ENCODE data around the gene ELF4.
A peak's percentile ranks its signal among the peaks of the same experiment; 100 is the strongest.
"Not testable (repeated sequence)": the region's sequence is repeated elsewhere in the genome, so short reads cannot be mapped to it uniquely, and the experiment has no call there.

Gene ELF4

DNA sequence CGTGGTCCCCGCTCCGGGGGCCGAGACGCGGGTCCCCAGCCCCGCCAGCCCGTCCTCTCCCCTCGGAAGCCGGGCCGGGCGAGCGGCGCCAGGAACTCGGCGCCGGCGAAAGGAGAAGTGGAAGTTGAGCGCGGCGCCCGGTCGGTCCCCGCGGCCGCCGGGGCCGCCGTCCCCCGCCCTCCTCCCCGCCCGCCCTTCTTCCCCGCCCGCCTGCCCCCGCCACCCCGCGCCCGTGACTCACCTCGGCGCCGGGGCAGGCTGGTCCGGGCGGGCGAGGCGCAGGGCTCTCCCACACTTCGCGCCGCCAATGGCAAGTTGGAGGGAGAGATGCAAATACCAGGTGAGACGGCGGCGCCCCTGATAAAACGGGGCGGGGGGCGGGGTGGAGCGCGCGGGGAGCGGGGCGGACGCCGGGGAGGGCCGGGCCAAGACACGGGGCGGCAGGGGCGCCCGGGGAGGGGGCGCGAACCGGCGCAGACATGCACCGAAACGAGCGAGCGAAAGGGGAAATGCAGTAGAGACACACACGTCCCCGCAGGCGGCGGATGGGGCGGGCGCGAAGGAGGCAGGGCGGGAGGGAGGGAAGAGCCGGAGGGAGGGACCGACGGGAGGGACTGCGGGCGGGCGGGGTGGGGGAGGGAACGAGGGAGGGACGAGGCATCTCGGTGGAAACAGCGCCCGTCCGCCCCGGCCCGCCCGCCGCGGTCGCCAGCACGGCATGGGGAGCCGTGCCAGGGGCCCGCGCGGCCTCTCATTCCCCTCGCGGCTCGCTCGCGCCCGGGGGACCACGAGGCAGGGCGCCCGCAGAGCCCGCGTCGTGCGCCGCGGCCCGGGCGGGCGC is at the start of gene ELF4:
ELF4 (minus strand) TSS at position 119 of the 841 bp plus-strand sequence. CDS start 29,167 bp downstream, outside the sequence.
- peak; percentile 52 for DNase-seq

DNA sequence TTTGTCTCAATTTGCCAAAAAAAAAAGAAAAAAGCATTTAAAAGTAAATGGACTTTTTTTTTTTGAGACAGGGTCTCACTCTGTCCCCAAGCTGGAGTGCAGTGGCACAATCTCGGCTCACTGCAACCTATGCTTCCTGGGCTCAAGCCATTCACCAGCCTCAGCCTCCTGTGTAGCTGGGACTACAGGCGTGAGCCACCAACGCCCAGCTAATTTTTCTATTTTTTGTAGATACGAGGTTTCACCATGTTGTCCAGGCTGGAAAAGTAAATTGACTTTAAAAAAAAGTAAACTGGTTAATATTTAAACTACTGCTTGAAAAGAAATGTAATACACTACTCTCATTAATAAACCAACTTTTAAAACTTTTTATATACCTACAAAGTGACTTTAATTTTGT is 49.5 kb upstream of the ELF4 start:
- DNase-seq = no peak

DNA sequence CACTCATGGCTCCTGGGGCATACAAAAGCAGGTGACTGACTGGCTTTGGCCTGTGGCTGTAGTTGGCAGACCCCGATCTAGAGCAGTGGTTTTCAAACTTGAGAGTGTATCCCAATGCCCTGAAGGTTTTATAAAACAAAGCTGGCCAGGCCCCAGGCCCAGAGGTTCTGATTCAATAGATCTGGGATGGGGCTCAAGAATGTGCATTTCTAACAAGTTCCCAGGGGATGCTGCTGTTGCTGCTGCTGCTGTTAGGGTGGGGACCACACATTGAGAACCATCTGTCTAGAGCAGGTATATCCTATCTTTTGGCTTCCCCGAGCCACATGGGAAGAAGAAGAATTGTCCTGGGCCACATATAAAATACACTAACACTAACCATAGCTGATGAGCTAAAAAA is 48.0 kb upstream of the ELF4 start:
- DNase-seq = no peak

DNA sequence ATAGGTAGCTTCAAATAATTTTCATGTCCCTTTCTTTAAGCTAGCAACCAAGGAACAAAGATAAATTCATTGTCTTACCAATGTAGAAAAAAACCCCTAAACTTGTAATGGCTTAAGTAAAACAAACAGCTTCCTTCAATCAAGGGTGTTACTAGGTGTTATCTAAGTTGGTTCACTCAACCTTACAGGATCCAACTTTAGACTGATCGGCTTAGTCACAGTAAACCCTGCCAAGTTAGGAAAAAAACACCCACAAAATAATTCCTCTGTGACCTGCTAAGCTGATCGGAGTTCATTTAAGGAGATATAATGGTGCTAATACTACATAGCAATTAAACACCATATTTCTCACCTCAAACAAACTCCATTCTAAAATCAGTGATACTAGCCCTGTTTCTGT is 45.3 kb upstream of the ELF4 start:
- DNase-seq = no peak

DNA sequence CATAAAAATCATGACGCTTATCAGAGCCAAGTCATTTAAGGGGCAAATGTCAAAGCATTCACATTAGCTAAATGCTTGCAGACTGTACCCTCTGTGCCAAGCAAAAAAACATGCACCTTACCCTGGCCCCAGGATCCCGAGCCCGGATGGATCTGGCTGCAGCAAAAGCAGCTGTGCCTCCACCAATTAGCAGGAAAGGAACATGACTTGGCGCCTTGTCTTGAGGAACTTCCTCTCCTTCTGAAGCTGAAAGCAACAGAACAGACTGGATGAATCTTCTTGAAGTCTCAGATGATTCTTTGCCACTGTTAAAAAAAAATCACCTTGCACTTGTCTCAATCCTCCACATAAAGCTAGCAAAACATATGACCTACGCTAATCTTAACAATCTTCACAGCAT is 37.3 kb upstream of the ELF4 start:
- DNase-seq = no peak

DNA sequence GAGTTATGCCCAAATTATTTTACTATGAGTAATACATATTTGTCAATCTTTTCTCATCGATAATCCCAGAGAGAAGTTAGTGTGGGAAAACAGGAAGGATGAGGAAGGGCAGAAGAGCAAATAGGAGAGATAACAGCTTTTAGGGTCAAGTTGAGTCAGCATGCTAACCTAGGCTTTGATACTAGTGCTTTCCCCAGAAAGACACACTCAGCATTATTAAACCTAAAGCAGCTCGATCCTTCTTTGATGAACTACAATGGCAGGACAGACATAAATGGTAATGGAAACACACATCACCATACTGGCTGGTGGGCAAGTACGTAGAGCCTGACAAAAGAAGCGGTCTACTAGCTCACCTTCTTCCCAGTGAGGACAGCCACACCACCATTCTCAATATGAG is 34.8 kb upstream of the ELF4 start:
- no peak for DNase-seq

DNA sequence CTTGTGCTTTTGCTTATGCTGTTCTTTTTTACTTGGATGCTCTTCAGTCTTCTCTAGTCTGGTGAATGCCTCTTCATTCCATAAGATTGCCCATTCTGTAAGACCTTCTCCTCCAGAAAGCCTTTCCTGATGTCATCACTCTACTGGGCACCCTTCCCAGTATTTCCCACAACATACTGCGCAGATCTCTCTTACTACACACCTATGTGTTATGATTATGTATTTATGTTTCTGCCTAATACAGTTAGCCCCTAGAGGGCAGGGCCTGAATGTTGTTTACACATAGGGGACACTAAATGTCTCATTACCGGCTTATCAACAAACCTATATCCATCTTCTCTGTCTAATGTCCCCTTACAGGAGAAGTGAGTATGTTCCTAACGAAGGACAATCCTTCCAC is 34.2 kb upstream of the ELF4 start:
- no peak for DNase-seq

DNA sequence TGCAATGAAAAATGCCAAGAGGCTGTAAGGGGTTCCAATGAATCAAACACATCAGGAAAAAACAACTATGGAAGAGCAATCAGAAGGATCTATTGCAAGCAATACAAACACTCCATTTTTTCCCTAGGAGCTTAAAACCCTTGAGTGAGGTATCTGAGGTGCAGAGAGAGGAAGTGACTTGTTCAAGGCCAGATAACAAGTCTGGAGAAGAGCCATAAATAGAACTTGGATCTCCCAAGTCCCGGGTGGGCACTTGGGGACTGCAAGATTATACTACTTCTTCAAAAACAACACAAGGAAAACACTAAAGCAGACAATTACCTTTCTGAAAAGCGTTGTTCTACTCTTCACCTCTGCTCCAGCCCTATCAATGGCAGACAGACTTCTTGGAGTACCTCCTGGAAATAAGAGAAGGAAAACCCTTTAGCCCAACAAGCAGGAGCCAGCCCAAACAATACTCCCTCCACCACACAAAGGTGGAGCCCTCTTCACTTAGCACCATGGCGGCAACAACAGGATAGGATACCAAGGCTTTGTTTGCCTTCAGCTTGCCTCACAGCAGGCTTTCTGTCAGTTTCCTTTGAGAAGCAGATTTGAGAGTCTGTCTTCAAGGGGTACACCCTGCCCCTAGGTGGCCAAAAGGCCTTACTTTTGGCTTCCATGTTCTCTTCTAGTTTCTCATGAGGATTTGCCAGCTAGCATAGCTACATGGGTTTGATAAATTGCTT is 29.3 kb upstream of the ELF4 start:
- DNase-seq = no peak

DNA sequence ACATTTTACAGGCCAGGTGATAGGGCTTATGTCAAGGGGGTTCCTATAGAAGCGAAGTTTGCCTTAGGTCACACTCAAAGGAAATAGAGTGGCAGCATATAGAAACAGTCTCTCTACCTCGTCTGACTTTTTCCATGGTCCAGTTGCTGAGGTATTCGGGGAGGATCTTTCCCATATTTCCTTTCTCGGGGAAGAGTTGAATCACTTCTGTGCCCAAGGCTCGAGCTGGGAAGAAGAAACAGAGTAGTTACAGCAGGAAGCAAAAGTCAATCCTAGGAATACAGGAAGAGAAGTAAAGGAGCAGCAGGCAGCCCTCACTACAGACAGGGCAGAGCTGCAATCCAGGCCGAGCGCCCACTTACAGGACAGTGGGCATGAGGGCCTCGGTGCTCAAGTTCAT is 26.7 kb upstream of the ELF4 start:
- no peak for DNase-seq

DNA sequence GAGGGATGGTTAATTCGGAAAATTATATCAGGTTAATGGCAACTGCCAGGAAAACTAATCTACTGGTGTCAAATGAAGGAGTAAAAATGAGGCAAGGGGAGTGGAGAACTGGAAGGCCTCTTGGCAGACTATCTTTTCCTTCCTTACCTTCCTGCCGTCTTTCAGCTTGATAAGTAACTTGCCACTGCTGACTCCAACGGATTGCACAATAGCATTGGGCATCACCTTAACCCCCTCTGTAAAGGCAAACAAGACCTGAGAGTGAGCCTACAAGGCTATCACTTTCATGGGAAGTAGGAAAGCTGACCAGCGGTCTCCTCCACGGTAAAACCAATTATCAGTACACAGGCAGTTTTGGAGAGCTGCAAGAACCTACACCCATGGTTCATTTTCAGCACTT is 26.2 kb upstream of the ELF4 start:
- DNase-seq = no peak

DNA sequence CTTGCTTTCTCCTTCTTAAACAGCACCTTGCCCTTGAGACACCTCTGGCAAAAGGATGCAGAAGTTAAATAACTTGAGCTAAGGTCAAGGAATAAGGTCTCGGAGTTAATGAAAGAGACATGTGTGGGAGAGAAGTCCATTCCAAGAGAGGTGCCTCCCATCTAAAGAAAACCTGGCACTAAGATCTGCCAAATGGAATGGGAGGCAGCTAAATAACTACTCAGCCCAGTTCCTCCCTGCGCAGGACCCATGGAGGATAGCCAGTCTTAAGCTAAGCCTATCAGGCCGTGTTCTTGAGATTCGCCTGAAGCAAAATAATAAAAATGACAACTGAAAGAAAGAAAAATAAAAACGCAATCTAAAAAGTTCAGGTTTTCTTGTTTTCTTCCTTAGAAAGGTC is 20.7 kb upstream of the ELF4 start:
- DNase-seq = no peak

DNA sequence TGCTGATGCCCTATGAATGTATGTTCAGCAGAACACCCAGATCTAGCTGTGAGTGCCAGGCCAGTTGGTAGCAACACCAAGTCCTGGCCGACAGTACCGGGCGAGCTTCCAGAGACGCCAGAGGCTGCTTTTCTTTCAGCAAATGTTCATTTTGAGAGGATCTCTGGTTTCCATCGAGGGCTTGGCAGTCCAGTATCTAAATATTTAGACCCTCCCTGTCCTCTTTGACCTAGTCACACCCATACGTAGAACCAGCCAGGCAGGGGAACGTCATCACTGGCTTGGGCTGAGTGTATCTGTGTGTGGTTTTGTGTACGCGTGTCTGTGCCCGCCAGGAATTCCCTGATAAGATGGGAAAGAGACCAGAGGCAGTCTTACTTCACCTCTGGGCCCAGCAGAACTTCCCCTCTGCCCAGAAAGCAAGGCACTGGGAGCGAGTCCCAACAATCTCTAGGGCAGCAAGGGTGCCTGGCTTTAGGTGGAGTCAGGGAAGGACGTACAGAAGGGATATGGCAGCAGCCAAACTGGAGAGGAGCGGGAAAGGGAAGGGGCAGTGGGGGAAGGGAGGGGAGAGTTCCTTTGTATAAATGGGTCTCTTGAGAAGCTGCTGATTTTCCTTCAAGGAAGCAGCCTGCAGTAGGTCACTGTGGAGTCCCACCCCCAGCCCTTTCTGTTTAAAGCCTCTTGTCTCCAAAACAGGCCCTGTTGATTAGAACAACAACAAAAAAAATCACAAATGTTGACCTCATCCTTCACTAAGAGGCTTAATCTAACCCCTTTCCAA is 15.0 kb upstream of the ELF4 start:
- no peak for DNase-seq

DNA sequence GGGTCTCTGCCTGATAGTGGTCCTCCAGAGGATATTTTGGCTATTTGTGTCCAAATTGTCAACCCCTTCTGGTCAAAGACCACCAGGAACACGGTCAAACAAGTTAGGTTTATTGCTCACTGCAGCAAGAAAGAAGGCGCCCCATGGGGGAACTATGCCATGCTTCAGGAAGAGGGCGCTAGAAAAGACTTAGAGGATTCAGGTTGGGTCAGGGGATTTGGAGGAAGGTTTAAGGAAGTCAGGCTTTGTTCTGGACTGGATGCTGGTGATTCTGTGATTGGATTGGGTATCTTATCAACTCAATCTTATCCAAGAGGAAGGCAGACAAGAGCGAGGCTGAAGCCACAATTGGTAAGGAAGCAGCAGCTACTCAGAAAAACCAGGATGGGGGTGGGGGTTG is 14.3 kb upstream of the ELF4 start:
- DNase-seq = no peak

DNA sequence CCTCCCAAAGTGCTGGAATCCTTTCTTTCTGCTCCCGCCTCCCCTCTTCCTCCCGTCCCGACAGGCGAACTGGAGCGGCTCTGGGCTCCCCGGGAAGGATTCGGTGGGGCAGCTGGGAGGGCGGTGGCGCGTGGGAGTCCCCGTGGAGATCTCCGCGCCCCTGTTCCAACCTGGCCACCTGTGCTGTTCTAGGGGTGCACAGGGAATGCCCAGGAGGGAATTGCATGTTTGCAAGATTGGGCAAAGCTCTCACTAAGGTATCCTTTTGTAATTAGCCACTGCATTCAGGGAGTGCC is 11.2 kb upstream of the ELF4 start:
- DNase-seq = no peak

DNA sequence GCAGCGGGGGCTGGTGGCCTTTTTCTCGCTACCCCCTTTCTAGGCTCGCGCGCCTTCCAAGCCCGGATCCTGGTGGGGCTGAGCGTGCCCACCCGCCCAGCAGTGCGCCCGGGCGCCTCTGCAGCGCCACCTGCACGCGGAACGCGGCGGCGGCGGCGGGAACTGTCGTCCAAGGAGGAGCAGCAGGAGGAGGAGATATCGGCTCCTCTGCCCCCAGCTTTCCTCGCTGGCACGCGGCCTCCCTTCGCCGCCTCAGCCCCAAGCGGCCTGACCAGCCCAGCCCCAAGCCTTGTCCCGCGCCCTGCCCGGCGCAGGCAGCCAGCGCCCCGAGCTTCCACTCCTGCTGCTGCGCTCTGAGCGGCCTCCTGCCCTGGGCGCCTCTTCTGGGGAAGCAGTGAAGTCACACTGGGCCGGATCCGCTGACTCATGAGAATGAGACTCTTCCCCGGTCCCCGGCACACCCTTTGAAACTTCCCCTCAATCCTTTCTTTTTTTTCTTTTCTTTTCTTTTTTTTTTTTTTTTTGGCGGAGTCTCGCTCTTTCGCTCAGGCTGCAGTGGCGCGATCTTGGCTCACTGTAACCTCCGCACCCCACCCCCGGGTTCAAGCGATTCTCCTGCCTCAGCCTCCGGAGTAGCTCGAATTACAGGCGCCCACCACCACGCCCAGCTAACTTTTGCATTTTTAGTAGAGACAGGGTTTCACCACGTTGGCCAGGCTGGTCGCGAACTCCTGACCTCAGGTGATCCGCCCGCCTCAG is 10.6 kb upstream of the ELF4 start:
- peak; percentile 35 for DNase-seq

DNA sequence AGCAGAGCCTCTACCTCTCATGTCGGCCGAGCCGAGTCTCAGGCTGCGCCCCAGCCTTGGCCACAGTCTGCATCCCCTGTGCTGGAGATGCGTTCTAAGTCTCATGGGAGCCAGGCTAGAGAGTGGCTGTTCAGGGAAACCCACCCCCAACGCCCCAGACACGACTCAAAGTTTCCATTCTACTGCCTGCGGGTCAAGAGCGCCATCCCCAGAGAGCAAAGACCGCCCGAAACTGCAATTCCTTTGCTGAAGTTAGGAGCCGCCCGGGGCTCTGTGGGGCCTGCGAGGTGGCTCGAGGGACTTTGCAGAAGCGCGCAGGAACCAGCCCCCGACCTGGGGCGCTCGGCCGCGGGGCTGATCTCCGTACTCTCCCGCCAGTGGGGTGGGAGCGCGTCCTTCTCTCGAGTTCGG is 10.0 kb upstream of the ELF4 start:
- DNase-seq = no peak

DNA sequence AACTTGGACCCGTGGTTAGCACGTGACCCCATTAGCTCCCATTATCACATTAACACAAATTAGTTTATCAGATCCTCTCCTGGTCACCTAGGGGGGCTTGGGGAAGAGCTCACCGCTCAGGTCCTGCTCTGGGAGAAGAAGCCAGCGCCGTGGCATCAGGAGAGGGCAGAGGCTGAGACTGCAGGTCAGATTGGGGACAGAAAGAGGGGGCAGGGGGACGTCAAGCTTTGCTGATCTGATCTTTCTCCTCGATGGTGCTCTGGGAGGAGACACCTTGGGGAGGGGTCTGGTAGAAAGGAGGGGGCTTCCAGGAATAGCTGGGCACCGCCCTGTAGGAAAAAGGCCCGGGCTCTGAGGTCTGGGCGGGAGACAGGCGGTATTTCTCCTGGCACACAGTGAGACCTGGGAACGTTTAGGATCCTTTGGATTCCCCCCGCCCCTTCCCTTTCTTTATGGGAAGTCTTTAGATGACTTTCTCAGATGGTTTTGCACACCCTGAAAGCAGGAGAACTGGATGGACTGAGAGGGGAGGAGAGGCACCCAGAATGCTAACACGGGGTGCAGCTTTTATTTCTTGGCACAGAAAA is 9.1 kb upstream of the ELF4 start:
- no peak for DNase-seq

DNA sequence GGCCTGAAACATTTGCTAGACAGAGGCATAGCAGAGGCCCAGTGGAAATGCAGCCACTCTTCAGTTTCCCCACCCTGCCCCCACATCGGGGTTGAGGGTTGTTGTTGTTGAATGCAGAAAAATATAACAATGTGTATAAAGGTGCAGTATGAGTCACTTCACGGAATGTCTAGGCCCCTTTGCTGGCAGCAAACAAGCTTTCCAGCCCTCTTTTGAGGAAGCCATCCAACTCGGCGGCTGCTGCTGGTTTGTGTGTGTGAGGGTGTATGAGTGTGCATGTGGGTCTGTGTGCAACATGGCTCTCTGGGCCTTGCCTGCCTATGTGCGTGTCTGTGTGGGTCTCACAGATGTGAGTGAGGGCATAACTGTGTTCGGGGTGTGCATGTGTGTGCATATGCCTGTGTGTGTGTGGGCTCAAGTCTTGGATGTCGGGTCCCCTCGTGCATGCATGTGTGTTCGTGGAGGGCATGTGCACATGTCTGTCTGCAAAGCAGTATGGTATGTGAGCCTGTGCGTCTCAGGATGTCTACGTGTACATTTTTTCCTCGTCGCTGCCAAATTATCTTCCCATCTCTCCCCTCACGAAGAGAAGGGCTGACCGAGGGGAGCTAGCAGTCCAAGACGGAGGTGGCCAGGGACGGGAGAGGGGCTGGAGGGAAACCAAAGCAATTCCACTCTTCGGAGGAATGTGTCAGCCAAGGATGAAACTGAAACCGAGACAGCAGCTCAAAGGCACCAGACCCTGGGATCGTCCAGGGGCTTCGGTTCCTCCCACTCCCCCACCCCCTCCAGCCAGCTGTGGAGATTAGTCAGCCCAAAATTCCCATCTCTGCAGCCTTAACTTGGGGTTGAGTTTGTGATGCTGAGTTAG is 8.4 kb upstream of the ELF4 start:
- DNase-seq = no peak

DNA sequence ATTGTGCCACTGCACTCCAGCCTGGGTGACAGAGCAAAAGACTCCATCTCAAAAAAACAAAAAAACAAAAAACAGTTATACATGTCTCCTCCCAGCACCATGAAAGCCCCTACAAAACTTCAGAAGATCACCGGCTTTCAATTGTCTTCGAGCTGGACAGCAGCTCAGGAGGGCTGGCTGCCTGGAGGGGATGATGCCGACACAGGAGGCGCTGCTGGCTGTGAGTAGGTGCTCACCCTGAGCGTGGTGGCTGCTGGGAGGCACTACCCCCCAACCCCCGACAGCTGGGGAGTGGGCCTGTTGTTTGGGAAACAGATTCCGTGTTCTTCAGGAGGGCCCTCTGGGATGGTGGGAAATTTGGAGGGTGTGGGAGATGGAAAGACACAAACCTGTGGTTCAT is 6.9 kb upstream of the ELF4 start:
- no peak for DNase-seq

DNA sequence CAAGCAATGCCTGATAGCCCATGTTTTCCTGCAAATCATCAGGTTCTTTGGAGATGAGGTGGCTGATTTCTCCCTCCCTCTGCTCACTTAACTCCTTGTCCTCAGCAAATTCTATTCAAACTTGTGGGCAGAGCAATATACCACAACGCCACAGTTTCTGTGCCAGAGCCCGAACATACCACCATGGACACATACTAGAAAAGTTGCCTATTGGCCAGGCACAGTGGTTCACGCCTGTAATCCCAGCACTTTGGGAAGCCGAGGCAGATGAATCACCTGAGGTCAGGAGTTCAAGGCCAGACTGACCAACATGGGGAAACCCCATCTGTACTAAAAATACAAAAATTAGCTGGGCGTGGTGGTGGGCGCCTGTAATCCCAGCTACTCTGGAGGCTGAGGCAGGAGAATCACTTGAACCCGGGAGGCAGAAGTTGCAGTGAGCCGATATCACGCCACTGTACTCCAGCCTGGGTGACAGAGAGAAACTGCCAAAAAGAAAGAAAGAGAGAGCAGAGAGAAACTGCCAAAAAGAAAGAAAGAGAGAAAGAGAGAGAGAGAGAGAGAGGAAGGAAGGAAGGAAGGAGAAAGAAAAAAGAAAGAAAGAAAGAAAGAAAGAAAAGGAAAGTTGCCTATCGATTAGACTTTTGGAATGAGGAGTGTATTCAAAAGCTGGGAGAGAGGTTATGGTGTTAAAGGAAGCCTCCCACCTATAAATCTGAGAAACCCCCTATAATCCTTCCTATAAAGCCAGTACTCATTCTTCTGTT is 5.0 kb upstream of the ELF4 start:
- not testable (repeated sequence) for DNase-seq

DNA sequence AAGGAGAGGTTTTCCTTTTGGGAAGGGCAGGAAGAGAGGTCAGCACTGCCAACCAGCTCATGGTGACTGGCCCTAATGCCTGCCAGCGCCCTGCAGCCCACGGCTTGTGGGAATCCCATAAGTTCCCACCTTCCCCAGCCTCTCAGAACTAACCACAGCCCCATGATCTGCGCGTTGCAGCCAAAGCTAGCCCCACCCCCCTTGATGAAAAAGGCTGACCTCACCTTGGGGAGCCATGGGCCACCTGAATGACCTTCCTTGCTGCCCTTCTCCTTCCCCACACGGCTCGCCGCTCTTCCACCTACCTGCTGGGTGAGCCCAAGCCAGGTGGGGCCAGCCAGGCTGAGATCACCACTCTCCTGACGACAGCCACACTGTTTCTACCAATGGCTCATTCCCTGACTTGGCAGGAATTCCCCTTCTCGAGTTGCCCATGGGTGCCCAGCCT is 3.9 kb upstream of the ELF4 start:
- no peak for DNase-seq

Measured in NCI-H774 (cell line).